NT2/D1 (cell line): ENCODE measurements around the gene NTM.

Experiments used
- SUZ12 ChIP-seq: IDR thresholded peaks from 2 replicates; pipeline ENCODE4 v1.6.1; 2011; ENCODE audit not compliant: insufficient read length, insufficient read depth; ENCODE audit errors: extremely low read depth
- YY1 ChIP-seq: IDR thresholded peaks from 2 replicates; pipeline ENCODE4 v1.6.1; 2011; ENCODE audit not compliant: insufficient read length, insufficient read depth
- ZNF274 ChIP-seq: IDR thresholded peaks from 2 replicates; pipeline ENCODE4 v1.6.1; 2011; ENCODE audit warnings: mild to moderate bottlenecking, low read depth, low read length

GRCh38 chr11:132186699-132187098, 816.3 kb downstream of the NTM start:
- TF ChIP-seq YY1: no peak
- no peak for TF ChIP-seq ZNF274
- TF ChIP-seq SUZ12: no peak
